NCI-H2196 treated with DMSO at 0.1 percent for 48 hours (cell line): Measurements from ENCODE around the gene ANO3.
"Not testable (repeated sequence)": the region's sequence is repeated elsewhere in the genome, so short reads cannot be mapped to it uniquely, and the experiment has no call there.

ENCODE experiments used
- DNase-seq: peaks from one replicate; lab custom pipeline; 2025; ENCODE audit not compliant: unreplicated experiment; lab: John Stamatoyannopoulos, UW

Gene ANO3

DNA sequence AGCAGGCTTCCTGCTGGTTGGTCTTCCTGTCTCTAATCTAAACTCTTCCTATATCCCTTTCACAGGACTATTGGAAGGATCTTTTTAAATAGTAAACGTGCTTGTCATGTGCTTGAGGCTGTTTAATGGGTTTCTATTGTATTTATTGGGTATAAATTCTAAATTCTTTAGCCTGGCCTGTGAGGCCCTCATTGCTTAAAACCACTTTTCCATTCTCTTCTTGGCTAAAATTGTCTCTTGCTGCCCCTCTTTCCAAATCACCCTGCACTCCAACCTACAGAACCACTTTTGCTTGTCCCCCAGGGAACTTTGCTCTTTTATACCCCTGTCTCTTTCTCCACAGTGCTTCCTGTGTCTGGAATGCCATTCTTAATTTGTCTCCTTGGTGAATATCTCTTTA, 286.5 kb downstream of the ANO3 start:
- DNase-seq, result no peak

GRCh38 chr11:26620282-26621045, 288.5 kb downstream of the ANO3 start:
- DNase-seq, result no peak

DNA sequence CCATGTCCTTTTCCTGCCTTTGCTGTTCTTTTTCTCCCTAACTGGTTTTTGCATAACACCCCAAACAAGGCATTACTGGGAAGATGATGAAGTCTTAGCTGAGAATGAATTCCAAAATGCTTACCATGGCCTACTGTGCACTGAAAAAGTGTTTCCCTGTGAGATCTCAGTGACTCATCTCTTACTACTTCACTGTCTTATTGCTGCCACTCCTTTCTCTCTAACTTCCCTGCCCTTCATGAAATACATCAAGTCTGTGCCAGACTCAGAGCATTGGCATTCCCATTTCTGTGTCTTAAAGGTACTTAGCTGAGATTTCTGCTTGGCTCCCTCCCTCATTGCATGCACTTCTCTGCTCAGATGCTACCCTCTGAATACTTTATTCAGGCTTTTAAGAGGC, 289.2 kb downstream of the ANO3 start:
- no peak for DNase-seq

DNA sequence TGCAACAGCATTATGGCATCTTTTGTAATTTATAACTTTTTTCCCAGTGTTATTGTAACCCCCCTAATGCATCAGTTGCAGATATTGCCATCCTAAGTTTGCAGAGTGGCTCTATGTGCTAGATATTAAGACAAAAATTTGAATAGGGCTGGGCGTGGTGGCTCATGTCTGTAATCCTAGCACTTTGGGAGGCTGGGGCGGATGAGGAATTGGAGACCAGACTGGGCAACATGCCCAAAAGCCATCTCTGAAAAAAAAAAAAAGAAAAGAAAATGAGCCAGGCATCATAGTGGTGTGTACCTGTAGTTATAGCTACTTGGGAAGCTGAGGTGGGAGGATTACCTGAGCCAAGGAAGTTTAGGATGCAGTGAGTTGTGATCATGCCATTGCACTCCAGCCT, 290.3 kb downstream of the ANO3 start:
- DNase-seq, result no peak

GRCh38 chr11:26623076-26623659, 291.2 kb downstream of the ANO3 start:
- no peak for DNase-seq

- no peak for DNase-seq
Observed at GRCh38 chr11:26626346-26626745, 294.4 kb downstream of the ANO3 start.

DNA sequence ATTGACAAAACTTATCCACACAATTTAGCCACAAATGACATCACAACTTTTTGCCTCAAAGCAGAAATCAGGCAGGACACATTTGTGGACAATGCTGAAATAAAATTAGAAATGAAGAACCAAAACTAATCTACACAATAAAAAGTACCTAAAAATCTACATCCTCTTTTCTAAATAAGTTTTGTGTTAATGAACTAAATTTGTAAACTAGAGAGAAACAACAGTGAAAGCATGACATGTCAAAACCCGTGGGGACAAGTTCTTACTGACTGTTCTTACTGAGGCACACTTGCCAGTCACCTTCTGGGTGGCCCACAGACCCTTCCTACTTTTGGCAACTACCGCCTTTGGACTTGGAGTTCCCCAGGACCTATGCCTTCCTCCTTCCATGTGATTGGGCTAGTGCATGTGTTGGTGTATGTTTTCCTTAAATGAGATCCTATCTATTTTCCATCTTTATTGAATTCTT, 300.8 kb downstream of the ANO3 start:
- no peak for DNase-seq

- not testable (repeated sequence) for DNase-seq
Observed at GRCh38 chr11:26643314-26643713, 311.4 kb downstream of the ANO3 start.

GRCh38 chr11:26649884-26650283, 318.0 kb downstream of the ANO3 start:
- no peak for DNase-seq

DNA sequence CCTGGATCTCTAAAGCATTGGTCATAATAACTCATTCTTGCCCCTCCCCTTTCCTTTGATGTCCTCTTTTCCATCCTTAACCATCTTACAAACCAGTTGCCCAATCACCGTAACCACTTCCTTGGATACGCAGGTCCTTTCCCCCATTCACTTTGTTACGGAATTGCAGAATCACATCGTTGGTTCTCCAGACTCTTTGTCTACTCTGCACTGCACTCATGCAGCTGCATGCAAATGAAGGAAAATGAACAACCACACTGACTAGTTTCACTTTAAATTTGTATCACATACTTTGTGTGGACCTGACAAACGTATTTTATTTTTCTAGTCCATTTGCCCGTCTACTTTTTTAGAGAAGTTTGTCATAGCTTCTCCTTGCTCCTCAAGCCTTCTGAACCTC, 320.0 kb downstream of the ANO3 start:
- DNase-seq, result no peak

DNA sequence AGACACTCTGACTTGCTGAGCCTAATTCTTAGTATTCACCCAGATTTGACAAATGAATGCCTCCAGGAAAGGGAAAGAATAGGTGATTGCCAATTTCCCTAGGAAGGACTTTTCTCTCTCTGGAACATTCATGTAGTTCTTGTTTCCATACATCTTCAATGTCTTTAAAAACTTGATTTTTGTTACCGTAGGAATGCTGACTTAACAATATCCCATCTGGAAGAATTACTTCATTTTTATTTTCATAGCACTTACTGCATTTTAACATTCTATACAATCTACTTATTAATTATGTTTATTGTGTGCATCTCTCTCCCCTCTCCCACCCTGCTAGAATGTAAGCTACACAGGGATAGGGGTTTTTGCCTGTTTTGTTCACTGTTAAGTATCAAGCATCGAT, 323.4 kb downstream of the ANO3 start:
- DNase-seq, result no peak

DNA sequence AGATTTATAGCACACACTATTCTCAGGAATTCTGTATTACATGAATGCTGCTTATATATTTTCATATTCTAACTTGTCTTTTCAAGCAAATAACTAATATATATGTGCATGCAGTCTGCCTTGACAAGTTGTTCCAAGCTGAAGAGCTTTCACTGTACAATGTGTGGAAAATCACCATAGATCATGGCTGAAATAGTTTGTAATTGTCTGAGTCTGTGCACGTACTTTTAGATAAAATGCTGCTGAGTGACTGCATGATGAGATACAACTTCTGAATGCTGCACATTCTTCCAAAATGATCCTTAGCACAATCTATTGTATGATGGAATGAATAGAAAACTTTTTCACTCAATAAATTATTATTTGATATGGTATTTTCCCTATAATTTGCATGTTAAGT, 331.0 kb downstream of the ANO3 start:
- no peak for DNase-seq

- no peak for DNase-seq
Observed at GRCh38 chr11:26665036-26665435, 333.1 kb downstream of the ANO3 start.

DNA sequence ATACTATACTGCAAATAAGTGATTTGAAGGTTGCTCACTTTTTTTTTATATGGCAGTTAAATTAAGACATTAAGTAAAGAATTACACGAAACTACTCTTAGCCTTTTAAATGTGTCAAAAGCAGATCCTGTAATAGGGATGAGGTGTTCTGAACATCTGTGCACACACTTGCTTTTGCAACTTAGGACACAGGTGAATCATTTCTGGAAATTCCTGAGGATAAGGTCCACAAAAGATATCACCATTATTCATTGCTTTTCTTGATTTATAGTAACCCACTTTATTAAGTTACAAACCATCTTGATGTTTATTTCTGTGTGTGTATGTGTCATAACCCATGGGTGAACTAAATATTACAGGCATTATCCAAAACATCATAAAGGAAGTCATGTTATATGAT, 334.0 kb downstream of the ANO3 start:
- DNase-seq, result no peak

DNA sequence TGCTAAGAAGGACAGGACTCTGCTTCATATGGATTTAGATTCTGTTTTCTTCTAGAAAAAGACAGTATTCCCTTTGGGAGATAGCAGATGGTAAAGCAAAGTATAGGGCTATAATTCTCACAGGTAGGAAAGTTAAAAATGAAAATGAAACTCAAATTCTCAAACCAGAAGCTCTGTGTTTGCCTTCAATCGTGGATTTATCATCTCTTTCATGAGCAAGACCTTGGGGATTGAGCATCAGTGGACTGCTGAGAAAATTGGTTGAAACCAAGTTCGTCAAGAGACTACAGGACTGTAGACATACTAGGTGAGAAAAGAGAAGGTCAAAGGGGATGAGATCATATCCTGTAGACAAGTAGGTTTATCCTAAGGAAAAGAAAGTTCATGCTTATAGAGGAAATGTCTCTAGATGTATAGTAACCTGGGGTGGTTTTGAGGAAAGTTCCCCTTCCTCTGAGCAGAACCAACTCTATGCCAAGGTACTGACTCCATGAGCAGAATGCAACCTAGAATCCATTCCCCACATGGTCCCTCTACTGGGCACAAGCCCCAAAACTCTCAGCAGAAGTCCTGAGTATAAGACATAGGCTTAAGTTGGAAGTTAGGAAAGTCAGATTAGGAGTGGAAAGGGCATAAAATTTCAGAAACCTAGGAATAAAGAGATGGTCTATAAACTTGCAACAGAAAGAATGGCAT, 343.5 kb downstream of the ANO3 start:
- no peak for DNase-seq

DNA sequence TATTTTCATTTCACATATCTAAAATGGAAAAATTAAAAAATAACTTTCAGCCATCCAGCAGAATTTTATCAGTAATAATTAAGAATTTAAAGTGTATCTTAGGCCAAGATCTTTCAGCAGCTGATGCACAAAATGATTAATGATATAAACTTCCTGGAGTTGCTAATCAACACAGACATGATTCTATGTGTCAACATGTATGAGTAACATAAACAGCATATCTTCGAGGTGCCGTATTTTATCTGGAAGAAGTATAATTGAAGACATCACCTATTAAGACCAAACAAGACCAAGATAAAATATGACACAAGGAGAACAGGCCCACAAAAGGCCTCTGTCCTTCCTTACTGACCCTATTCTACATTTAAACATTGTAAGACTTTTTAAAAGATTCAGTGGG, 344.7 kb downstream of the ANO3 start:
- DNase-seq, result no peak

DNA sequence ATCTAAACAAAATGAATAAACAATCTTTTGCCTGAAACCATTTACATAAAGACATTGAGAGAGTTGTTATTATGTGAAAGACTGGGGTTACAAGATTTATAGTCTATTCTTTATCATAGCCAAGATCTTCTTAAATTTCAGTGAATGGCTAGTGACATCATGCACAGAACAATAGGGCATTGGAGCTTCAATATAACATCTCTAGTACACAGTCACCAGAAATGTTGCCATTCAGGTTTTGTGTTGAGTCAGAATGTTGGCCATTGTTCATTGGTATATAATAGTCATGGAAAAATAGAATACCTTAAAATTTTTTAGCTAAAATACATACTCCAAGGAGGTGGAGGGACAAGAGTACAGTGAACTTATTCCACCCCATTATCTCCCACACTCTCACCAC, 345.6 kb downstream of the ANO3 start:
- DNase-seq, result no peak

- no peak for DNase-seq
Observed at GRCh38 chr11:26687351-26687750, 355.4 kb downstream of the ANO3 start.

DNA sequence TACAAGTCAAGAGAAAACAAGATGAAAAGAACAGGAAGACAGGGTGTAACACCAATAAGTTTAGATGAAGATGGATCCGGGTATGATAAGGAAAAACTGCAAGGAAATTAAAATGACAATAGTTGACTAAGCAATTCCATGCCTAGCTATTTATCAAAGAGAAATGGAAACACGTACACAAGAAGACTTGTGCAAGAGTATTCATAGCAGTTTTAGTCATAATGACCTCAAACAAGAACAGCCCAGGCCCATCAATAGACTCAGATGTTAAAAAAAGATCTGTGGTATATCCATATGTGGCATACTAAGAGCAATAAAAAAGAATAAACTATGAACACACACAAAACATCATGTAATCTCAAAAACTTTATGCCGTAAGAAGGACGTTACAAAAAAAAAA, 356.8 kb downstream of the ANO3 start:
- no peak for DNase-seq

- no peak for DNase-seq
Observed at GRCh38 chr11:26696330-26696729, 364.4 kb downstream of the ANO3 start.

DNA sequence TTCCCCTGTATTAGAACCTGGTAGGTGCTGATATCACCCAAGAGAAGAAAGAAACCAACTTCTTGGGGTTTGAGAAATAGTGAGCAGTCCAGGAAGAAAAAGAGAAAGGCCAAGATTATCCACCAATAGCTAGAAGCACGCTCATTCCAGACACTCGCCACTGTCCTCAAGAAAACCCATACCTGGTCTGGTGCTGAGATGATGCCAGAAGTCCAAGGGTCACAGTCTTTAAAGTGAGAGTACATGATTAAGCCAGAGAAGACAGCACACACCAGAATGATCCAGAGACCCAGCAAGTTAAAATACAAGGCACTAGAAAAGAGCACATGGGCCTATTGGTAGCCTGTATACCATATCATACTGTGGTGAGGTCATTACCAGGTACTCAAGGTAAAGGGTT, 366.3 kb downstream of the ANO3 start:
- no peak for DNase-seq

GRCh38 chr11:26700574-26701235, 368.8 kb downstream of the ANO3 start:
- no peak for DNase-seq
